ENCODE data around the gene PKD1.

- TF ChIP-seq, protein P1, sequence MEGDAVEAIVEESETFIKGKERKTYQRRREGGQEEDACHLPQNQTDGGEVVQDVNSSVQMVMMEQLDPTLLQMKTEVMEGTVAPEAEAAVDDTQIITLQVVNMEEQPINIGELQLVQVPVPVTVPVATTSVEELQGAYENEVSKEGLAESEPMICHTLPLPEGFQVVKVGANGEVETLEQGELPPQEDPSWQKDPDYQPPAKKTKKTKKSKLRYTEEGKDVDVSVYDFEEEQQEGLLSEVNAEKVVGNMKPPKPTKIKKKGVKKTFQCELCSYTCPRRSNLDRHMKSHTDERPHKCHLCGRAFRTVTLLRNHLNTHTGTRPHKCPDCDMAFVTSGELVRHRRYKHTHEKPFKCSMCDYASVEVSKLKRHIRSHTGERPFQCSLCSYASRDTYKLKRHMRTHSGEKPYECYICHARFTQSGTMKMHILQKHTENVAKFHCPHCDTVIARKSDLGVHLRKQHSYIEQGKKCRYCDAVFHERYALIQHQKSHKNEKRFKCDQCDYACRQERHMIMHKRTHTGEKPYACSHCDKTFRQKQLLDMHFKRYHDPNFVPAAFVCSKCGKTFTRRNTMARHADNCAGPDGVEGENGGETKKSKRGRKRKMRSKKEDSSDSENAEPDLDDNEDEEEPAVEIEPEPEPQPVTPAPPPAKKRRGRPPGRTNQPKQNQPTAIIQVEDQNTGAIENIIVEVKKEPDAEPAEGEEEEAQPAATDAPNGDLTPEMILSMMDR (IDR thresholded peaks at IDR 0.05; ENCODE audit: poor library complexity, severe bottlenecking): no peak
- no peak for TF ChIP-seq EZH2 (IDR thresholded peaks at IDR 0.05; ENCODE audit: borderline replicate concordance, insufficient read depth, low read length, poor library complexity, severe bottlenecking)
Observed at GRCh38 chr16:2063861-2064260, 71.8 kb downstream of the PKD1 start.

Data from neural cell (in vitro differentiated cells).